Stomach (tissue), 4 donors: Measurements from ENCODE around the gene IQGAP2.

Source experiments
- EP300 ChIP-seq: sonication (generic); formaldehyde crosslinking; IDR thresholded peaks from one replicate; pipeline ENCODE4 v1.6.1; 2017; ENCODE audit warnings: antibody characterized with exemption
- POLR2A ChIP-seq, 4 donors: fragments of 450-650 bp; IDR thresholded peaks; one replicate each; pipeline ENCODE4 v1.6.1; 2016; ENCODE audit warnings: antibody characterized with exemption in 4 of 4, control low read depth in 2 of 4, mild to moderate bottlenecking in 1 of 4, moderate library complexity in 1 of 4
- POLR2AphosphoS5 ChIP-seq, 3 donors: sonication (generic); formaldehyde crosslinking; IDR thresholded peaks; one replicate each; pipeline ENCODE4 v1.6.1; 2016; ENCODE audit warnings: antibody characterized with exemption in 3 of 3
- TF ChIP-seq, protein P1 (sequence below), 7 experiments: fragments of 450-650 bp in 4 of 7; fragments of 200-600 bp in 3 of 7; sonication (generic) in 3 of 7; IDR thresholded peaks; one replicate each; pipeline ENCODE4 v1.5.1; 2016 to 2019; ENCODE audit warnings: antibody characterized with exemption in 7 of 7, control low read depth in 2 of 7, mild to moderate bottlenecking in 1 of 7

DNA sequence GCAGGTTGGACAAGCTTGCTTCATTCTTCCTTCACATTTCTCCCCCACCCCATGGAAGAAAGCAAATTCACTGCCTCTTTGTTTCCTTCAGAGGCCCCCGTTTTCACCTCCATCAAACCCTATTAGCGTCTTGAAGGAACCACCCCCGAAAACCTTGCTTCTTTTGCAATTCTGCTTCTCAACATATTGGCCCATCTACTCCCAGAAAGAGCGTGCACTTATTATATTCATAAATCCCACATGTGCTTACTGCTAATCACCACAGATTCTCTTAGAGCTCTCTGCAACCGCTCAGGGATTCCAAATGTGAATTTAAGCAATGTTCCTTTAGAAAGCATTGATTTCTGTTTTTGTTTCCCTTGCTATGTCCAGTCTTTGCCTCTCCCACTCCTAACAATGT lies 219.0 kb downstream of the IQGAP2 start:
- no peak for TF ChIP-seq POLR2A (IDR thresholded peaks at IDR 0.05)
- no peak for TF ChIP-seq POLR2AphosphoS5 (IDR thresholded peaks at IDR 0.05)
- TF ChIP-seq, protein P1, sequence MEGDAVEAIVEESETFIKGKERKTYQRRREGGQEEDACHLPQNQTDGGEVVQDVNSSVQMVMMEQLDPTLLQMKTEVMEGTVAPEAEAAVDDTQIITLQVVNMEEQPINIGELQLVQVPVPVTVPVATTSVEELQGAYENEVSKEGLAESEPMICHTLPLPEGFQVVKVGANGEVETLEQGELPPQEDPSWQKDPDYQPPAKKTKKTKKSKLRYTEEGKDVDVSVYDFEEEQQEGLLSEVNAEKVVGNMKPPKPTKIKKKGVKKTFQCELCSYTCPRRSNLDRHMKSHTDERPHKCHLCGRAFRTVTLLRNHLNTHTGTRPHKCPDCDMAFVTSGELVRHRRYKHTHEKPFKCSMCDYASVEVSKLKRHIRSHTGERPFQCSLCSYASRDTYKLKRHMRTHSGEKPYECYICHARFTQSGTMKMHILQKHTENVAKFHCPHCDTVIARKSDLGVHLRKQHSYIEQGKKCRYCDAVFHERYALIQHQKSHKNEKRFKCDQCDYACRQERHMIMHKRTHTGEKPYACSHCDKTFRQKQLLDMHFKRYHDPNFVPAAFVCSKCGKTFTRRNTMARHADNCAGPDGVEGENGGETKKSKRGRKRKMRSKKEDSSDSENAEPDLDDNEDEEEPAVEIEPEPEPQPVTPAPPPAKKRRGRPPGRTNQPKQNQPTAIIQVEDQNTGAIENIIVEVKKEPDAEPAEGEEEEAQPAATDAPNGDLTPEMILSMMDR (IDR thresholded peaks at IDR 0.05) = no peak
- no peak for TF ChIP-seq EP300
